Uterine smooth muscle cell (primary cell): ENCODE measurements around the gene IDS. TPM values are rescaled to one million over a fixed set of nuclear protein-coding genes. Genes with fewer than 3 reads are reported as not detected.

Source experiments
- total RNA-seq: library from RNA; depleted of rRNA; stranded (reverse); fragments of >200 nt; gene quantifications from 2 replicates; pipeline ENCODE4 v1.2.3, GENCODE V29; 2014

Gene IDS
- total RNA-seq, result 34.4 and 59.9 TPM in 2 replicates

GRCh38 chrX:149504915-149505651, at the start of gene IDS:
TSS of gene IDS (minus strand) at chrX:149505306. CDS start at chrX:149505137, 169 bp downstream.

GRCh38 chrX:149549701-149550100, 44.6 kb upstream of the IDS start, which contains the start of gene HSFX3:
TSS of gene HSFX3 (minus strand) at chrX:149549924. CDS start at chrX:149549852, 72 bp downstream.

GRCh38 chrX:149540621-149541520, 35.8 kb upstream of the IDS start, which contains the start of gene EOLA1:
TSS of gene EOLA1 (plus strand) at chrX:149541012. CDS start at chrX:149545631, 4,619 bp downstream.

Other genes with a start within 250 kb of the IDS start
- gene EOLA1, start 35.7 kb upstream of the IDS start, total RNA-seq, result 14.9 and 16.0 TPM in 2 replicates
- gene HSFX3, start 44.6 kb upstream of the IDS start, total RNA-seq, result not detected in 2 replicates
- not detected in 2 replicates for gene MAGEA9B, start 82.2 kb upstream of the IDS start, total RNA-seq
- not detected in 2 replicates for gene HSFX2, start 90.0 kb upstream of the IDS start, total RNA-seq
- gene TMEM185A, start 126.5 kb upstream of the IDS start, total RNA-seq, result 16.2 and 18.9 TPM in 2 replicates
- gene MAGEA11, start 206.8 kb upstream of the IDS start, total RNA-seq, result not detected in 2 replicates